GM18502 (cell line): Measurements from ENCODE around the gene IZUMO4.

Experiments used
- ATAC-seq: cut with Tn5 transposase; IDR thresholded peaks from one replicate; pipeline ENCODE4 v1.9.1; 2021; ENCODE audit warnings: mild to moderate bottlenecking; ENCODE audit not compliant: unreplicated experiment, poor library complexity

IZUMO4 gene

DNA sequence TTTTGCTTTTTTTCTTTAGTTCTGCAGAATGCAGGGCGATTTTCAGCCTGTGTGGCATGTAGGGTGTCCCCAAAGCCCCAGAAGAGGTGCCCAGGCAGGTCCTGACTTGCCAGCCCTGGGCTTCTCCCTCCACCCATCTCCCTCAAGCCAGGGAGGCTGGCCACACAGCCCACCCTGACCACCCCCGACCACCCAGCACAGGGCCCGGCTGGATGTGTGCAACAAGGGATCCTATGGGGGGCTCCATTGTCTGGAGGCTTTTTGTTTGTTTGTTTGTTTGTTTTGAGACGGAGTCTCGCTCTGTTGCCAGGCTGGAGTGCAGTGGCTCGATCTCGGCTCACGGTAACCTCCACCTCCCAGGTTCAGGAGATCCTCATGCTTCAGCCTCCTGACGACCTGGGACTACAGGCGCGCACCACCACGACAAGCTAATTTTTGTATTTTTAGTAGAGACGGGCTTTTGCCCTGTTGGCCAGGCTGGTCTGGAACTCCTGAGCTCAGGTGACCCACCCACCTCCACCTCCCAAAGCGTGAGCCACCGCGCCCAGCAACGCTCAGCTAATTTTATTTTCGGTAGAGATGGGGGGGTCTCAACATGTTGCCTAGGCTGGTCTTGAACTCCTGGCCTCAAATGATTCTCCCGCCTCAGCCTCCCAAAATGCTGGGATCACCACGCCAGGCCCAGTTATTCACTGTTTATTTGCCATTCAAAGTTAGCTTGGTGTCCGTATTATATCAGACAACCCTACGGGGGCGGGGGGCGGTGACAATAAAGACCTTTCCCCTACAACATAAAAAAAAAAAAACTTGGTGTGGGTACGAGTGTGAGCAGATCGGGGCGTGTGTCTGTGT, 37.9 kb upstream of the IZUMO4 start:
- no peak for ATAC-seq

DNA sequence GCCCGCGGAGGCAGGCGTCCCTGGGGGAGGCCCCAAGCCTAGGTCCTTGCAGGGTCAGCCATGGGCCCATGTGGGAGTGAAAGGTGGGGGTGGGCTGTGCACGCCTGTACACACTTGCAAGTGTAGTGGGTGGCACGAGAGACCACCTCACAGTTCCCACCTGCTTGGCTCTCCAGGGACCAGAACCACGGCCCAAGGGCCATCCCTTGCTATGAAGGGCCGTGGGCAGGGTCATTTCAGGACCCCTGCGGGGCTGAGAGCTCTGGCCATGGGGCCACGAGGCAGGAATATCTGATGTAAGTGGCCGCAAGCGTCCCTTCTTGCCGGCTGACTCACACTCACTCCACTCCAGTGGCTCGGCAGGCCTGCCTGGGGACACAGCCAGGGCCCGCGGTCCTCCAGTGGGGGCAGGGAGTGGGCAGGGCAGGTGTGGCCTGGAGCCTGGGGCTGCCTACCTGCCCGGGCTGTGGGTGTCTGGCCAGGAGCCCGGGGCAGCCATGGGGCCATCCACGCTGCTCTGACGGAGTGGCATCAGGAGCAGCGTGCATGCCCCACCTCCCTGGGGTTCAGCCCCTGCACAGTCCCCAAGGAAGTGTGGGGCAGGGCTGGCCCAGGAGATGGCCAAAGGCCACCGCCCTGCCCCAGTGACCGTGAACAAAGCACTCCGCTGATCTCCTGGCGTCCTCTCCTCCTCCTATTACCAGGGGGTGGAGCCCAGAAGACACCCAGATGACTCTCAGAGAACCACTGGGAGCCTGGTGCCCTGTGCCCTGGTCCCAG, 37.1 kb upstream of the IZUMO4 start:
- no peak for ATAC-seq

DNA sequence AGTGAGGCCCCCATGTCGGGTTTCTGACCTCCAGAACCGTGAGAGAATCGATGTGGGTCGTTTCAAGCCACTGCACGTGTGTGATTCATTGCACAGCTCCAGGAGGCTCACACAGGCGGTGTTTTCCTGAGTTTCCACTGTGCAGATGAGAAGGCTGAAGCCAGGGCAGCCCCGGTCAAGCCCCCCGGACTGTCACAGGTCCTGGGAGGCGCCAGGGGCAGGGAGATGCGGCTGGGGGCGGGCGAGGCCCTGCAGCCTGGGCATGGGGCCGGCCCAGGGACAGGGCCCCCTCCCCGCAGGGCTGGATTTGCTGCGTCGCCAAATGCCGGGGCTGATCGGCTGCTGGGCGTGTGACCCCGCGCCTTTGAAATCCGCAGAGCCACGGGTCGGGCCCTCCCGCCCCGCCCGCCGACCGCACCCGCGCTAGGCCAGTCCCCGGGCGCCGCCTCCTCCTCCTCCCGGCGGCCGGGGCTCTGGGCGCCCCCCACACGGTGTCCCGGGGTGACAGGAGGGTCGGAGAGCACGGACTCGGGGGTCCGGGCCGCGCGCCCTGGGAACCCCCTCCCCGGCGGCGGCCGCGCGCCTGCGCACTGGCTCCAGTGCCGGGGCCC, 35.7 kb upstream of the IZUMO4 start:
- peak; percentile 29 for ATAC-seq

DNA sequence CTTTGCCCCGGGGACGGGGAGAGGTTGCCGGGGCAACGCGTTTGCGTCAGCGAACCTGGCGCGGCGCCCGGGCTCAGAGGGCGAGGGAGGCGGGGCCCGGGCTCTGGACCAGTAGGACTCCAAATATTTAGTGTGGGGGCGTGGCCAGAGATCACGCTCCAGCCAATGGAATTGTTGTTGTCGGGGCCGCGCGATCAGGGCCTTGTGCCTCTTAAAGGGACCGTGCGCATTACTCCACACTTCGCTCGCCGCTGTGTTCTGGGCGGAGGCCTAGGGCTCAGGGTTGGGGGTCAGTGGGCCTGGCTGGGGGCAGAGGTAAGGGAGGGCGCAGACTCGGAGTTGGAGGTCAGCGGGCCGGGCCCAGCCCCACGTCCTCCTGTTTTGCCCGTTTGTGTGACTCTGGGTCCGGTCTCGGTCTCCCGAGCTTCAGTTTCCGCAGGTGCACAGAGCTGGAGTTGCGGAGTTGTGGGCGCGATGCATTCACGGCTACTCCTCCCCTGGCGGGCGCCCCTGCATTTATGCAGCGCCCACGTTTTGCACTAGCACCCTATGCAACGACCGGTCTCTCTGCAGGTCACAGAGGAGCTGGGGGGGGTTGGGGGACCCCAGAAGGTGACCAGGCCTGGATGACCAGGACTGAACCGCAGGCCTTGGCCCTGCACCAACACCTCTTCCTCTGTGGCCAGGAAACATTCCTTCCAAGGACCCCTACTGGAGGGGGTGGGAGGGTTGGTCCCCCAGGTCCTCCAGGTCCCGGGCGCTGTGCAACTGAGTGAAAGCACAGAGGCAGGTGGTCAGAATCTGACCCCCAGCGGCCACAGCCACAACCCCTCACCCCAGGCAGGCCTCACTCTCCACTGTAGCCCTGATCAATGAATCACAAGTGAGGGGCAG, 35.0 kb upstream of the IZUMO4 start:
- ATAC-seq: peak; percentile 75

DNA sequence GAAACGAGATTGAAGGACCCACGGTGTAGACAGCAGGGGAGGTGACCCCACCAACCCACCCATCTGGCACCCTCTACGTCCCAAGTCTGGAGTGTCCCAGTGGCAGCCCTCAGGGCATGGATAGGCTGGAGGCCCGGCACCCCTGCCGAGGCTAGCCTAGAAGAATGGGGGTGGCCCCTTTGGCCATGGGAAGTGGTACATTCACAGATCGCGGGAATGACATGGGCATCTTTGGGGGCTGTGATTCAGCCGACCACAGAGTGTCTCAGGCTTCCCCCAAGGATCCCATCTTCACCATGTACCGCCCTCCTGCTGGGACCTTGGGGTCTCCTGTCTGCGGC, 34.4 kb upstream of the IZUMO4 start:
- ATAC-seq: no peak

DNA sequence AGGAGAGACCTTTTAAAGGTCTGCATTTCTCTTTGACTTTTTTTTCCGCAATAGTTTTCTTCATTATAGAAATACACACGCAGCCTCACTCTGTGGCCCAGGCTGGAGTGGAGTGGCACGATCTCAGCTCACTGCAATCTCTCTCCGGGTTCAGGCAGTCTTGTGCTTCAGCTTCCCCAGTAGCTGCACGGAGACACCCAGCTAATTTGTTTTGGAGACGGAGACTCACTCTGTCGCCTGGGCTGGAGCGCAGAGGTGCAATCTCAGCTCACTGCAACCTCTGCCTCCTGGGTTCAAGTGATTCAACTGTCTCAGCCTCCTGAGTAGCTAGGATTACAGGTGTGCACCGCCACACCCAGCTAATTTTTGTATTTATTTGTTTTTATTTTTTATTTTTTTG, 33.9 kb upstream of the IZUMO4 start:
- ATAC-seq: no peak

DNA sequence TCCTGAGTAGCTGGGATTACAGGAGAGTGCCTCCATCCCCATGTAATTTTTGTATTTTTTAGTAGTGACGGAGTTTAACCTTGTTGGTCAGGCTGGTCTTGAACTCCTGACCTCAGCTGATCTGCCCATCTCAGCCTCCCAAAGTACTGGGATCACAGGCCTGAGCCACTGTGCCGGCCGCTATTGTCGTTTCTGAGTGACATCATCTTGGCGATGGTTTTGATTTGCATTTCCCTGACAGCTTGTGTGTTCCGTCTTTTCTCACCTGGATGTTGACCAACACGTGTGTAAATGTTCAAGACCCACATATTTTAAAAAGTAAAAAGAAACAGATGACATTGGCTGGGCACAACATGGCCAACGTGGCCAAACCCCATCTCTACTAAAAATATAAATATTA, 32.9 kb upstream of the IZUMO4 start:
- no peak for ATAC-seq

DNA sequence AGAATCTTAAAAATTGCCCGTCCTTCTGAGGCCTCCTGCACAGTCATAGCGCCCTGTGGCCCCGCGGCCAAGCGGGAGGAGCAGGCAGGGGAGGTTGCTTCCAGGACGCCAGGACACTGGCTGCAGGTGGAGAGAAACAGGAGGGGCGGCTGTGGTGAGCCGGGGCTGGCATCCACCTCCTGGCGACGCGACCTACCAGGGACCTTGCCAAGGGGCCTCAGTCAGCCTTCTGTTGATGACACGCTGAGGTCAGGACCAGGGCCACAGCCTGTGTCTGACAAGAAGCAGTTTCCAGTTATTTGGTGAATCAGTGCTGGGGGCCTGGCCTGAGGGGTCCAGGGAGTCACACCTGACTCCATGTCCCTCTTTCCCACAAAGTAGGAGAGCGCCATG, 32.3 kb upstream of the IZUMO4 start:
- ATAC-seq: no peak

DNA sequence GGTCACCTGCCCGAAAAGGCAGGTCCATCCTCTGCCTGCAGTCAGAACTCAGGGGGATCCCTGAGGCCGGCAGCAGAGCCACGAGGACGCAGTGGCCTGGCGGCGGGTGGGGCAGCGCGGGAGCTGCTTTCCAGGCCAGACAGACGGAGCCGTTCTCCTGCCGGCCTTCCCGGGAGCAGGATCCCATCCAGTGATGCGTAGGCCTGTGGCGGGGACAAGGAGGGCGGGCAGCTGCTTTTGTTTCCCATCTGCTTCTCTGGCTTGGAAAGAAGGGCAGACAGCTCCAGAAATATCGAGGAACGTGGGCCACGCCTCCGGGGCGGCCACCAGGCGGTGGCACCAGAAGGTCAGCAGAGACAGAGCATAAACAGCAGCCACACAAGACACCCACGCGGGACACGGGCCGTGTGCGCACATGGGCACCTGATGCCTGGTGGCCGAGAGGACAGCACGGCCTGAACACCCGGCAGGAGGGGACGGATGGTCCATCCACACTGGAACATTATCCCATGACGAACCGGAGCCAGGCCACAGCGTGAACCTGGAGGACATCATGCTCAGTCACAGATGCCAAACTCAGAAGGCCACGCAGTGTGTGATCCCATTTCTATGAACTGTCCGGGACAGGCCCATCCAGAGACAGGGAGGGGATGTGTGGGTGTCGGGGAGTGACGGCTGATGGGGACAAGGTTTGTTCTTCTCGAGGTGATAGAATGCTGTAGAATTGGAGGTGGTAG, 31.8 kb upstream of the IZUMO4 start:
- no peak for ATAC-seq

DNA sequence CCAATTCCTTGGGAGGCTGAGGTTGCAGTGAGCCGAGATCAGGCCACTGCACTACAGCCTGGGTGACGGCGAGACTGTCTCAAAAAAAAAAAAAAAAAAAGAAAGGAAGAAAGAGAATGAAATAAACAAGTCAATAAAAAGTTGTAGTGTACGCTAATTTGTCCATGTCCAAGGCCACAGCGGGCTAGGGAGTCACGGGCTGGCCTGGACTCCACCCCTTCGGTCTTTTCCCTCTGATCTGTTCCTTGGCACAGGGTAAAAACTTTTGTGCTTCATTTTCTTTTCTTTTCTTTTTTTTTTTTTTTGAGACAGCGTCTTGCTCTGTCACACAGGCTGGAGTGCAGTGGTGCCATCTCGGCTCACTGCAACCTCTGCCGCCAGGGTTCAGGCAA, 26.3 kb upstream of the IZUMO4 start:
- no peak for ATAC-seq

DNA sequence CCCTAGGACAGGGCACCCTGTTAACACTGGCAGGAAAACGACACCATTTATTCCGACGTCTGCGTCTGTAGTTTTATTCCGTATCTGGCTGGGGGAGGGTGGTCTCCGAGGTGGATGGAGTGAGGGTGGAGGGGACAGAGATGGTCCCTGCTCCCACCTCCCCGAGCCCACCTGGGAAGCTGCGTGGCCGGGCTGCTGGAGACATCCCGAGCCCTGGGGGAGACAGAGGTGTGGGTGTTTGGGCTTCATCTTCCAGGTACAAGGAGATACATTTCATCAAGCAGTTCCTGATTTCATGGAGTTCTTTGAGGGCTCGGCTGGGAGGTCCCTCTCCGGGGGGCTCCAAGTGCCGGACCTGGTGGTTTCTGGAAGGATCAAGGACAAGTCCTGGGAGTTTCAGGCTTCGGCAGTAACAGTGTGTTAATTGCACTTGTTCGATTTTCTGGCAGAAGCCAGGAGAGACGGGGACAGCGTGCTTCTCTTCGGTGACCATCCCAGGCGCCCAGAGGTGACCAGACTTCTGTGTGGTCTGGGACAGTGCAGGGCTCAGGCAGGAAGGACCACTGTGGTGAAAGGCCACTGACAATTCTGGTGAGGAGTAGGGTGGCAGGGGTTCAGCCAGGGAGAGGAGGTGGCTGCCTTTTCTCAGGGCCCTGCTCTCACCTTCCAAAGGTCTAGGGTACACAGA, 25.6 kb upstream of the IZUMO4 start:
- no peak for ATAC-seq

DNA sequence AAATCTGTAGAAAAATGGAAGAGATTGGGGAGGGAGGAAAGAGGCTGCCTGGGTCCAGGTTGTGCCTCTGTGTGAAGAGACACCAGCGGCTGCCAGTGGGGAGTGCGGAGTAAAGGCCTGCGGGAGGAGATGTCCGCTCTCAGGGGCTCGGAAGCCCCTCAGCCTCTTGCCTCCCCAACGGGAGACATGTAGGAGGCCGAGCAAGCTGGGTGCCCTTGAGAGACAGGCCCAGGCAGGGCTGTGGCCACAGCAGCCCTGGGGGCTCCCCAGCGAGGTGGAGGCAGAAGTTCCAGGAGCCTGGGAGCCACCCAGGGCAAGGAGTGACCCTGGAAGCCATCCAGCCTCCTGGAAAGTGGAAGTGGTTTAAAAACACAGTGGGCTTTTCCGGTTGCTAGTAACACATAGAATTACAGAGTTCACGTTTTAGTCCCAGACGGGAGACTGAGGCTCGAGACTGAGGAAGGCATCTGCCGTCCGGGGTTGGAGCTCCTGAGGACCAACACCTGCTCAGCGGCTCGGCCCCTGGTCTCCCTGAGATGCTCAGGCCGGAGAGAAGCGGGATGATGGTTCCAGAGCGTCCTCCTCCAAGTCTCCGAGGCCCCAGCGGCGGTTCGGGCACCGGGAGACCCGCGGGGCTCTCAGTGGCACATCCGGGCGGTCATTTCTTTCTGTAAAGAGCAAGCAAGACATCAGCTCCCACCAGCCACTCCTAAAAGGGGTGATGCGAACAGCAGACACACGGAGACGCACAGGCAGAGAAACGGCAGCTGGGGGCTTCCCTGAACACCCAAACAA, 23.8 kb upstream of the IZUMO4 start:
- ATAC-seq: no peak

DNA sequence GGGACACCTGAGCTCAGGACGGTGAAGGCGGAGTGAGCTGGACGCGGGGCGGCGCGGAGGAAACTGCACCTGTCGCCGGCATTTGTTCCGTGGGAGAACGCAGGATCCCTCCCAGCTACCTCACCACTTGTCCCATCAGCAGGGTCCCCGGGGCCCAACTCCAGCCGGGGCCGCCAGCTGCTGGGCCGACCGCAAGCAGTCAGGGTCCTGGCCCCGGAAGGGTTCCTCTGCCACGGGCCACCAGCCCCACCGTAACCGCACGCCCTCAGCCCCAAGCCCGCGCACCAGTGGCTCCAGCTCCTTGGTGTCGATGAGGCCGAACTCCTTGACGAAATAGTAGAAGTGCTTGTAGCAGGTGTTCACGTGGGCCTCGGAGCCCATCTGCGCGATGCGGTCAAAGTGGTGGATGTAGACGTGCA, 20.2 kb upstream of the IZUMO4 start:
- ATAC-seq: no peak

DNA sequence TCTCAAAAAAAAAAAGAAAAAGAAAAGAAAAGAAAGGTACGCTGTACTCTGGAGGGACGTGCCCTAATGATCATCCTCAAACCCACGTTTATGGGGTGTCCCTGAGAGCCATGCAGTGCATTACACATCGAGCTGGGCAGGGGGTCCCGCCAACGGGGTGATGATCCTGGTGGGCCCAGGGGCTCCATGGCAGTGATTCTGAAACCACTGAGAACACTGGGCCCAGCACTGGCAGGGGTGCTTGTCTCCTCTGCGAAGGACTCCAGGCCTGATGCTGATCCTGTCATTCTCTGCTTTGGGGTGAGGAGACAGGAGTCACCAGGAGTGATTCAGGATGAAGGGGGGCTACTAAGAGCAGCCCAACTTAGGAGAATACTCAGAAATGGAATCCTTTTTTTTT, 19.3 kb upstream of the IZUMO4 start:
- ATAC-seq: no peak

DNA sequence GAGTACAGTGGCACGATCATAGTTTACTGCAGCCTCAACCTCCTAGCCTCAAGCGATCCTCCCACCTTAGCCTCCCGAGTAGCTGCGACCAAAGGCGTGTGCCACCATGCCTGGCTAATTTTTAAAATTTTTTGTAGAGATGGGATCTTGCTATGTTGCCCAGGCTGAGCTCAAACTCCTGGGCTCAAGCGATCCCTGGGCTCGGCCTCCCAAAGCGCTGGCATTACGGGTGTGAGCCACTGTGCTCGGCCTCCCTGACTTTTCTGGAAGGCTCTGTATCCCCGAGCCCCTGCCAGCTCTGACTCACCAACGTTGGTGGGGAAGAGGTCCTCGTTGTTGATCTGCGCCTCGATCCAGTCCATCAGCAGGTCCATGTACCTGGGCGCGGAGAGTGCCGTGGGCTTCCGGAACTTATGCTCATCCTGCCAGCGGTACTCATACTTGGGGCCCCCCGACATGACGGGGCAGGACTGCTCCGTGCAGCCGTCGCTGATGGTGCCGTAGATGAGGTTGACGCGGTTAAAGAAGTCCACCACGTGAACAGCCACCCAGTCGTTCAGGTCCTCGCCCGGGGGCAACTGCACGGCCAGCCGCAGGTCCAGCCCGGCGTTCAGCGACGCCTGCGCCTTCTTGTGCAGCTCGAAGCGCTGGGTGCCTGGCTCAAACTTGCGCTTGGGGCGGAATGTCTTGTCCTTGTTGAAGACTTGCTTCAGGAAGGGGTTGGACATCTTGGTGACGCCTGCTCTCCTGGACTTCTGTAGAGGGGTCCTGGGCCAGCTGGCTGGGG, 18.7 kb upstream of the IZUMO4 start:
- no peak for ATAC-seq

DNA sequence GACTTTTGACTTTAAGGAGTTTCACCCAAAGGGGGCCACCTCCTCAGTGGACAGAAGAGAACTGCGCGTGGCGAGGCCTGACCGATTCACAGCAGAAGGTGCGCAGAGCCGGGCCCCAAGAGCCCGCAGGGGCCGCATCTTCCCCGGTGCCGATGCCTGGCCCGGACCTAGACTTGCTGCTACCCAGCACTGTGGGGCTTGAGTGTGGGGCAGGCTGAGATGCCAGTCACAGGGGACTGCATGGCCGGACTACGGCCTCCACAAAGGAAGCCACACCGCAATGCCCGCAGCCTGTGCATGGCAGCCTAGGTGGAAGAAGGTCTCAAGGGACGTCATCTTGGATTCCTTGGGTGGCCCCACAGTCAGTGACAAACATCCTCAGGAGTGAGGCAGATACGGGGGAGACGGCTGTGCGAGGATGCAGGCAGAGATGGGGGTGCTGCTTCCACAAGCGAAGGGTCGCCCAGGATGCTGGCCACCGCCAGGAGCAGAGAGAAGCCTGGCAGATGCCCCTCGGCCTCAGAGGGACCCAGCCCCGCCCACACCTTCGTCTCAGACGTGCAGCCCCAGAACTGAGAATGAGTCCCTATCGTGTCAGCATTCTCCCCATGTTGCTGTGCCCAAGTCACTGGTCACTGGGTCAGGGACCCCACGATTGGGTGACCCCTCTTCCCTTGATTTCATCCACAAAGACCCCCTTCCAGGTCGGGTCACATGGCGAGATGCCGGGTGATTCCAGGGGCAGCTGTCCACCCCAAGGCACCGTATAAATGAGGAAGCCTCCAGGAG, 17.4 kb upstream of the IZUMO4 start:
- no peak for ATAC-seq

DNA sequence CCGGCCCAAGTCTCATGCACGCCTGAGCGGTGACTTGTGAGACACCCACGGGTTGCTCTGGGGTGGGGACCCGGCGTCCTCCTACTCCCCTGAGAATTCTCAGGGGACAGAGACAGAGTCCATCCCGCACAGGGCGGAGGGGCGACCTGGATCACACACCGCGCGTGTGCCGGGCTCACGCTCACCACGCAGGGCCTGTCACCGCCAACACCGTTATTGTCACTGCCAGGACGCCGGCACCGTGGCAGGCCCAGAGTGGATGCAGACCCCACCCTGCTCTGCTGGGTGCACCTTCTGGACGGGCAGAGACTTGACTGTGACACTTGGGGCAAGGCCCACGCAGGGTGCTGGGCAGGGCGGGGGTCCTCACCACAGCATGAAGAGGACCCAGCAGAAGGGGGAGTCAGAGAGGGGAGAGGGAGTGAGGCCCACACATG, 16.8 kb upstream of the IZUMO4 start:
- ATAC-seq: no peak
